DMS 273 (cell line): ENCODE data around the gene LRRC4C.

ENCODE experiments used
- DNase-seq: peaks from one replicate; lab custom pipeline; 2025; ENCODE audit not compliant: unreplicated experiment; lab: John Stamatoyannopoulos, UW

Gene LRRC4C

DNA sequence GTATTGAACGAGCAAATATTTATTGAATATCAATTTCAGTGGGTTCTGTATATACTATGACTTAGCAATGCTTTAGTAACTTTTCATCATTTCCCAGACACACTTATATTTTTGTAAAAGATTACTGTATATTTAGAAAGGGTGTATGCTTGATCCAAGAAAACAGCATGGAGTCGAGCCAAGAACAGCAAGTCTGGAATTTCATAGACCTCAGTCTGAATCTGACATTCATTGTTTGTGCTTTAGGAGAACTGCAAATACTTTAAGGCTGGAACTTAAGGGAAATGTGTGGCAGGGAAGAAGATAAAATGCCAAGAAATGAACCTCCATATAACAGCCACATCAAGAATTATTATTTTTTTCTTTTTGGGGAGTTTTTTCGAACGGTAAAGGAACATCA lies 1156.8 kb downstream of the LRRC4C start:
- DNase-seq = no peak

DNA sequence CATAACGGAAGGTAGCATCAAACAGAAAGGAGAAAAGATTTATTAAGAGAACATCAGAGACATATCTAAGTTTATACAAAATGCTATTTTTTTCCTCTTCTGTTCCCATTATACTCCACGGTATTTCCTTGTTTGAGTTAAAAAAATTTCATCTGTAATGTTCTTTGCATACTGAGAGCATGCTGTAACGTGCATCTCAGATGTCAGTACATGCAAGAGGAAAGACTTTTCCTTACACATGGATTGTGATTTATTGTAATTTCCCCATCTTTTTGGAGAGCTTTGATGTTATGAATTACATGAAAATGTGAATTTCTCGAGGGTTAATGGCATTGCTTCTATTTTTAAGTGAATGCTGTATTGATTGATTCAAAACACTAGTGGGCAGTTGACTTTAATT lies 1164.0 kb downstream of the LRRC4C start:
- DNase-seq = no peak

DNA sequence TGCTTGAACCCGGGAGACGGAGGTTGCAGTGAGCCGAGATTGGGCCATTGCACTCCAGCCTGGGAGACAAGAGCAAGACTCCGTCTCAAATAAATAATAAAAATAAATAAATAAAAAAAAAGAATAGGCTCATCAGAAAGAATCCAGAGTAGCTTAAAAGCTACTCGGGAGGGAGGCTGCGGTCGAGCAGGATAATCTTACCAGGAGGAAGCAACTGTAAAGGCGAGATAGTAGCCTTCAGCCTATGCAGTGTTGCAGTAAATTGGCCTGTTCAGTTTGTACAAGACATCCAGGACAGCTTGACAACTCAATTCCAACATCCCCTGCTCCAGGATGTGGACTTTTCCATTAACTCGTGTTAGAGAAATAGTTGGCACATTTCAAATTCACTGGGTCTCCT lies 1164.7 kb downstream of the LRRC4C start:
- DNase-seq = no peak

DNA sequence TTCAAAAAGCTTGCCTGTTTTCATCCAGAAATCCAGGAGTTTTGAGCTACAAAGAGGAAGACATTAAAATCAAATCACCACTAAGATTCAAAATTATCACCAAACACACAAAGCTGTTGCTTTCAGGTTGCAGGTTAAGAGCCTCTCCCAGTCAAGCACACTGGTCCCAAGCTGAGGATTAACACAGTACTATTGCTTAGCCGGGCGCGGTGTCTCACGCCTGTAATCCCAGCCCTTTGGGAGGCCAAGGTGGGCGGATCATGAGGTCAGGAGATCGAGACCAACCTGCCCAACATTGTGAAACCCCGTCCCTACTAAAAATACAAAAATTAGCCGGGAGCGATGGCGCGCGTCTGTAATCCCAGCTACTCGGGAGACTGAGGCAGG lies 1165.1 kb downstream of the LRRC4C start:
- no peak for DNase-seq

DNA sequence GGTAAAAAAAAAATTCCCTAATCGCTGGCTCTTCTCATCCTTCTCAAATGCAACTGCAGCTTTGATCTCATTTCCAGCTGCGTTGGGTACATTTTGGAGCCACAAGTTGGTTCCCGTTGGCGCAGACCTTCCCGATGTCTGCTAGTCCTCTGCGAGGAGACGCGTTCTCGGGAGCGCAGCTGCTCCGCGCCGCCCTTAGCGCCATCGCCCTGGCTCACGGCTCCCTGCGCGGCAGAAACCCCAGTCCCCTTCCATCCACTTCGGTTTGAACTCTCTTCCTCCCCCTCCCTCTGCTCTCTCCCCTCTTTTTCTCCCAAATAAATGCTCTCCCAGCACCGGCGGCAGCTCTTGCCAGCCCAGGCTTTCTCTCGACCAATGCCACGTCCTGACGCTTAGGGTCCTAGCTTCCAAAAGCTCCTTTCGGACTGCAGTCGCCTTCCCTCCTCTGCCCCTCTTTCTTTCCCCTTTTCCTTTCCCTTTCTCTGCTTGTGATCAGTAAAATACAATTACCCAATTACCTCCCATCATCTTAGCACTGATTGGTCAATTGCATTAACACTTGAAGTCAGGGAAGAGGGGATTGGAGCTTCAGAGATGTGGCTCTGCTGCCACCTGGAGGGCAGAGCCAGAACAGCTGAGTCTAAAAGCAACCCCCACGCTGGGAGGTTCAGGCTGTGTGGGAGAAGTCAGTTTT lies 1165.7 kb downstream of the LRRC4C start:
- peak; percentile 51 for DNase-seq

DNA sequence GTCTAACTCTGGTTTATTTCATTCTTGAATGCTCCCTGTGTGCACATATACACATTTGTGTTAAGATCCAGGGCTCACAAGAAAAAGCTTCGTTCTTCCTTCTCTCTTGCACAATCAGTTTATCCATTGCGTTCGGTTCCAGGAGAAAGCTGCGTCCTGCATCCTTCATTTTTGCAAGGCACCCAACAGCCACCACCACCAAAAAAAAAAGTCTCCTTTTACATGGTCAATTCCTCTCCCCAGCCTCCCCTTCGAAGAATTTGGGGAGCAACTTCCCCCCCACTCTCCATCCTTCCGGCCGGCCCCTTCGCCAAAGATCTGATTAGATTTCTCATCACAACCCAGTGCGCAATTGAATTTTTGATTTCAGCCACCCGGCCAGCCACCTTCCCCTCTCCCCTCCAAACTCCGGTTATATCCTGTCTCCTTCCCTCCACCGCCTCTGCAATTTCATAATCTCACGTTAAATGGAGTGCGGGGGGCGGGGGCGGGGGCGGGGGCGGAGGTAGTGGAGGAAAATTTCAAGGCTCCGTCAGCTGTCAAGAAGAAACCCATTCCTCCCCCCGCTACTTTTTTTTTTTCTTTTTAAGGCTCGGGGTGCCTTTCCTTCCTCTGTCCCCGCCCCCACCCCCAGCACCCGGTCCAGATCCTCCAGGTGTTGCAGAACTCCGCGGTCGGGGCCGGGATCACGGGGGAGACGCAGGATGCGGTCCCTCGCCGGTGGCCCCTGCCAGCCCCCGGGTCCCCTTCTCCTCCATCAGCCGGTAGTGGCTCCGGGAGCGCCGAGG lies 1166.5 kb downstream of the LRRC4C start:
- no peak for DNase-seq

DNA sequence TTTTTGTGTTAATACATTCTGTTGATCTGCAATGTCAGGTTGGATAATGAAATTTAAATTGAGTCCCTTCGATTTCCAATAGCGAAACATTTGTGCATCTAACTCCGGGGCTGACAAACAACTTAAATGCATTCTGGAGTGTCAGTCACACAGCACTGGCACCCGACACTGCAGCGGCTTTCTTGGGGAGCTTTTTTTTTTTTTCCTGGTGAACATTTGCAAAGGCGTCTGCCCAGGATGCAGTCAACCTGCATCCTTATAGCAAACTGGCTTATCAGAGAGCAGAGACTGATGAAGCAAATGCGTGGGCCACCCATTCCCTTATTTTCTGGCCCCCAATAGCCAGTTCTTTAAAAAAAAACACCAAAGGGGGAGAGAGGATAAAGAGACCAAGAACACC lies 1167.7 kb downstream of the LRRC4C start:
- no peak for DNase-seq

DNA sequence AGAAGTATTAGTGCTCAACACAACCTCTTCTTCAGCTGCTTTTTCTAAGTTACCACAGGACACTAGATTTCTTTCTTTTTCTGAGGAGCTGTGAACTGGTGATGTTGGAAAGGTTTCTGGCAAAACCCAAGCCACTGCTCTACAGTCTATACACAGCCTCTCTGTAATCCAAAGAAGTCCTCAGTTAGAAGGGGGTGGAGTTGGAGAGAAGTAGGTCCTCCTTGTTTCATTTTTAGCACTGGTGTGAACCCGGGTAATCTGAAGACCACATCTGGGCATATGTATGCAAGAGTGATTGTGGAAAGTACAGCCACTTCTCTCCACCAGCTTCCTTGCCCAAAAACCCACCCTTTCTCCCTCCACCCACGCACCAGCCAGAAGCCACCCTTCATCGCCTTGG lies 1168.1 kb downstream of the LRRC4C start:
- no peak for DNase-seq

DNA sequence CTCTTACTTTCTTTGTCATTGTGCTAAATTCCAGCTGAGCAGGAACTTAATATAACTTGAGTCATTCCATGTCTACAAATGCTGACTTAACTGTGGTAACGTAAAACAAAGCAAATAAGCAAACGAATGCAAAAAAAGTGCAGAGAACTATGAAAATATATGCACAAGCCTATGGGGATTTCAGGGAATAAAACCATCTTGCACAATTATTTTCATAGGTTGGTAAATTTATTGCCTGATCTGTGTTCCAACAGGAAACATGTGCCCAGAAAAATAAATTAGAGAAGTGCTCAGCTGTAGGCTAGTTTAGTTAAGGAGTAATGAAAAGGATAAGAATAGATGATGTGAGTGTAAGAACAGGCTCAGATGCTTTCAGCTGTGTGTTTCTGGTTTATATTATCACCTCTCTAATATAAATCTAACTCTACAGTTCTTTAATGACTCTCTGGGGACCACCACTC lies 1169.3 kb downstream of the LRRC4C start:
- no peak for DNase-seq

DNA sequence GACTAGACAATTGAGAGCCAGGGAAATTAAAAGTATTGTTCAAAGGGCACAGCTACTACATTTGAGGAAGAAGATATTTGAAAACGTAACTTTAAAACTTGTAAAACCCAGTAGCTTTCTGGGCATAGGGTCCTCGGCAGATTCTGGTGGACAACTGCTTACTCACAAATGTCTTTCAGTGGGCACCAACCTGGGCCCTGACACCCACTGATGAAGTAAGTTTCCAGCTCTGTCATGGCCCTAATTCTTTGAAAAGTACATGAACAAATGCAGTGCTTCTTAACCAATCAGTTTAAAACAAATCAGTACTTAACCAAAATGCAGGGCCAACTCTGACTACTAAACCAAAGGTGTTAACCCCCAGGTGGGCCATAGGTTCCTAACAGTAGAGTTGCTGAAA lies 1170.1 kb downstream of the LRRC4C start:
- DNase-seq = no peak

DNA sequence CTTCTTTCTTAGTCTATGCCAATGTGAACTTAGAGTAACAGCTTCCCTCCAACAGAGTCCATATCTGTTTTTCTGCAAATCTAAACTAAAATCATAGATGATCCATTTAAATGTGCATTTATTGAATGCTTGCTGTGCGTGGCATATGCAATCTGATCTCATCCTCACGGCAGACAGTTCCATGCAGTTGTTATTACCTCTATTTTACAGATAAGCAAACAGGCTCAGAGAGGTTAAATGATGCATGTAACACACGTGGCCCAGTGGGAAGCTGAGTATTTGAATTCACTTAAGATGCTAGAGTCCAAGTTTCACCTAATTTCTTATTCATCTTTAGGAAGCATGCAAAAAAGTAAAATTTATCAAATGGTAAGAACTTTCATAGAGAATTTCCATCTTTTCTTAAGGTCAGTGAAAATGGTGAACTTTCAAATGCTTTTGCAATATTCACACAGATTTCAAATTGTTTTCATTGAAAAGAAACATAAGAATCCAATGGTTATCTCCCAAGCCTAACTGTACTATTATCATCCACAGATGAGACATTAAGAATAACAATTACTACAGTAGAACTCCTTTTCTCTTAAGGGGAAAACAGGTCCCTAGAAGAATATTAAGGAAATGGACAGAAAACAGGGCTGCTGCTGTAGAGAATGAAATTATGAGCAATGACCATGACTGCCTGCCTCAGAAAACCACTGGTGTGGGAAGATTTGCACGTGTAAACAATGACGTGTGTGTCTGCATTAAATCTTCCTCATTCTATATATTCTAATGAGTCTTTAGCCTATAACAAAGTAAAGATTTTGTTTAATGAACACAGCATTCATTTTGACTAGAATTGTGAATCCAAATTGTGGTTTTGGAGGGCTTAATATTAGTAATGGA lies 1171.3 kb downstream of the LRRC4C start:
- DNase-seq = no peak

DNA sequence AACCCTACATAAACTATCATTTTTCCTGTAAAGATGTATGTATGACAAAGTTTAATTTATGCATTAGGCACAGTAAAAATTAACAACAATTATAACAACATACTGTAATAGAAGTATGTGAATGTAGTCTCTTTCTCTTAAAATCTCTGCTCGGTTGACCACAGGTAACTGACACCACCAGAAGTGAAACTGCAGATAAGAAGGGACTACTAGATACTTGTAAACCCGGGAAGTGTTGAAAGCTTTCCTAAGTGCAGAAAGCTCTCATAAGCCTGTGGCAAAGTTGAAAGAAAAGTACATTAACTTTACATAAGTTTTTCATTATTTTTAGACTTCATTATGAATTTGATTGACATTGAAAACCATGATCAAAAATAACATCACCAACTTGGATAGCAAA lies 1173.3 kb downstream of the LRRC4C start:
- no peak for DNase-seq

DNA sequence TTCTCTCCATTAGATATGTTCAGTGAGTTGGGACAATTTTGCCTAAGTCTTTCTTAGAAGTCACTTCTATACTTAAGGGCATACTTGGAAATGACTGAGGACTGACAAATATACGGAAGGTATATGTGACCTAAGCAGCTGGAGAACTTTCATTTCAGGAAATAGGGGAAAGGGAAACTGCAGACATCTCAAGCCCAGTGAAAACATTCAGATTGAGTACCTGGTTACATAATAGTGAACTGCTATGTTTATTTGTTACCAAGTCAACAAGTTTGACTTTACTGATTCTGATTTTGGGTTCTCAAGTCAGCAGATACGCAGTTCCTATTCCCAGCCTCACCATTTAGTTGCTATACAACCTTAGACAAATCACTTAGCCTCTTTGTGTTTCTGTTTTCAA lies 1173.9 kb downstream of the LRRC4C start:
- no peak for DNase-seq

DNA sequence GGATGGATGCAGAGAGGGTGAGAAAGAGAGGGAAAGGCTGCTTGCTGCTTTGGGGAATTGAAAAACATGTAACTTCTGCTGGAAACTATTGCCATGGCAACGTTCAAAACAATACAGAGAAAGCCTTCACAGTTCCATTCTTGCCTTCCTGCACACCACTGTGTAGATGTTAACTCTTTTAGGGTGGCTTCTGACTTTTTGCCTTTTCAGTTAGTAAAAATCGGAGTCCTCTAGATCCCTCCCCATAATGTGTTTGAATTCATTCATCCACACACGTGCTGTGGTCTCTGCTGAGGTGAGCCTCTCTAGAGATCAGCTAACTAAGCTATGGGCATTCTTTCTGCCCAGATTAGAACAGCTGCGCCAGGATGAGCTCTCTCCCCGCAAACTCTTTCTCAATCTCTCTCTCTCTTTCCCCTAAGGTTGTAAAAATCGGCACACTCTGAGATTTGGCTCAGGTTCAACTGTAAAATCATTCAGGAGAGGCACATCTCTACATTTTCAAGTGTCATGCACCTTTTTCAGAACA lies 1178.3 kb downstream of the LRRC4C start:
- no peak for DNase-seq

DNA sequence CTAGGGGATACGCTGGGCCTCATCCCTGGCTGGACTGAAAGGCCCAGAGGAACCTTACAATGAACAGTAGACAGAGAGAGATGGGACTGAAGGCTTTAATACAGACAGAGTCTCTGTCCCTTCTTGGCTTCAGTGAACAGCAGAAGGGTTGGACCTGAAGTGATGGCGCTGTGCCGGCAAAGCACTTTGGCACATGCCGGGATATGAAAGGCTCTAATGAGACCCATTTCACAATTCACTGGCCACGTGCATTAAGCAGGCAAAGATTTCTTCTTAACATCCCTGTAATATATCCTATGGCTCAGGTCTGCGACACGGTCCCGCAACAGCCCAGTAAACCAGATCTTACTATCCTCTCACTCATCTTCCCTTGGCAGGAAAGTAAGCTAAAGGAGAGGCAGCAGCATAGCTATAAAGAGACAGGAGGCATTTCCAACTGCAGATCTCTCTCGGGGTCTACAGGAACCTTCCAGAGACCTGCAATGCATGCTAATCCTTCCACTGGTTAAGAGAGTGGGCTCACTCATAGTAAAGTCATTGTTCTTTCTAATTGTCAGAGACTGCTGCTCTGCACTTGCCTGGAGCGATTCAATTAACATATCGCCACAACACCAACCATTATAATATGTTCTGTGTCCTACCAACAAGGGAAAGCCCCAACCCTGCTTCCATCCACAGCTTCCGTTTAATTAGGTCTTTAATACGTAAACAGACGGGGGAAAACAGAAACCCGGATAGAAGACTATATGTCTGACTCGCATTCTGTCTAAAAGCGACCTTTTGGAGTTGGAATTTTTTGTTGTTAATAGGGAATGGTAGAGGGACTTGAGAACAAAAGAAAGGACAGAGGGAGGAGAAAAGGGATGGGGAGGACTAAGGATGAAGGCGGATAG lies 1179.0 kb downstream of the LRRC4C start:
- DNase-seq = no peak

DNA sequence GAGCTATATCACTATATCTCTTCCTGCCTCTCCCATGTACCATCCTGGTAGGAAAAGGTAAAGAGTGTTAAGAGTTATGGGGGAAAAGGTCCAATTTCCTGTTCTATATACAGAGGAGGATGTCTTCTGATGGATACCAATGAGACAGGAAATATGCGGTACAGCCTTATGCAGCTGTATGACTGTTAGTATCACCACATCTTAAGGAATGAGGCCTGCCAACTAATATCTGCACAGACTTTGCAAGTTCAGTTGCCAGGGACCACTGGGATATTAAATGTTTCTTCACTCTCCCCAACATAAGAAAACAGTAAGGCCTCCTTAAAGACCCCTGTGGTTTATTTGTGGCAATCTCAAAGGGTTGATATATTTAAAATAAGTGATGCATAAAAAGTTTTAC lies 1182.5 kb downstream of the LRRC4C start:
- no peak for DNase-seq

DNA sequence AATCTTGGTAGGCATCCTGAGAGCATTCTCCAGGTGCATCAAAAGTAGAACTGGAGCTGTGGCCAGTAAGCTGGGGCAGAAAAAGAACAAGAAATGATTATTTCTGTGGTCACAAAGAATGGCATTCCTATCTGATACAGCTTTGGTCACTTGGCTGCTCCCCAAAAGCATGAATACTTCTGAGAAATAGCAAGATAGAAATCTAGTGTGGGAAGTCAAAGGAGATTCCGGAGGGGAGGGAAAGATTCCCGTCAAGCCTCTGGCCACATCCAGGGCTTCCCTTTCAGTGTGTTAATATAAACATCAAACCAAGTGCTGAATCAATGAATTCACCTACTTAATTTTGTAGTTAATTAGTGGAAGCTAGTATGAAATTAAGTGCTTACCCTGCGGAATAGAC lies 1185.4 kb downstream of the LRRC4C start:
- no peak for DNase-seq

DNA sequence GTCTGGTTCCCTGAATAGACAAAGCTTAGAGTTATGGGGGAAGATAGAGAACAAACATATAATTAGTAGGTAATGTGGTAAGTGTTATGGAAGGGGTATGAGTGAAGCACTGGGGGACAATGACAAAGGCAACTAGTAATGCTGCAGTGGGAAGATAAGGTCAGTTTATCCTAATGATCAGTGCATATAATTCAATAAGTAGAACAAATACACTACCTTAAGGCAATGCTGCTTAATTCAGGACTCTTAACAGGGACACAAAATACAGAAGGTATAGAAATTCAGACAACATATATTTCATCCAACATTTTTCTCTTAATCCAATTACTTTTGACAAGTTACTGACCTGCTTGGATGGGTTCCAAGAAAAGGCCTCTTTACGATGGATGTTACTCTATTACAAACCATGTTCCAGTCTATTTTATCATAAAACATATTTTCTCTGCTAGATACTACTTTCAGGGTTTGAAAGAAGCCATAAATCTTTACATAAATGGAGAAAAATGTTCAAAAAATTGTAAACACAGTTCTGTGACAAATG lies 1186.2 kb downstream of the LRRC4C start:
- DNase-seq = no peak

DNA sequence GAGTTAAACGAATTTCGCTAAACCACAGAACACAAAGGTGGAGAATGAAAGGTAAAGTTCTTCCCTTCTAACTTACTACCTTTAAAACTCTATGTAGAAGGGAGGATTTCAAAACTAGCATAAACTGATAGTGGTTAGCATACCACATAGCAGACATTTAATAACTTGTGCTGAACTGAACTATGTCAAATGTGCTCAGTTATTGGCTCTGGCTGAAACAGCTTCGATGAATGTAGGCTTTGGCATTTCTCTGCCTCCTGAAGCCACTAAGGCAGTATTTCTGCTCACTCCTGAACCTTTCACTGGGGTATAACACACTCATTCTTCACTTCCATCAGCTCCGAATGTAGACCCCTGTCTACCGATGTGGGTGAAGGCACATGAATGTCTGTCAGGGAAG lies 1188.1 kb downstream of the LRRC4C start:
- DNase-seq = no peak

DNA sequence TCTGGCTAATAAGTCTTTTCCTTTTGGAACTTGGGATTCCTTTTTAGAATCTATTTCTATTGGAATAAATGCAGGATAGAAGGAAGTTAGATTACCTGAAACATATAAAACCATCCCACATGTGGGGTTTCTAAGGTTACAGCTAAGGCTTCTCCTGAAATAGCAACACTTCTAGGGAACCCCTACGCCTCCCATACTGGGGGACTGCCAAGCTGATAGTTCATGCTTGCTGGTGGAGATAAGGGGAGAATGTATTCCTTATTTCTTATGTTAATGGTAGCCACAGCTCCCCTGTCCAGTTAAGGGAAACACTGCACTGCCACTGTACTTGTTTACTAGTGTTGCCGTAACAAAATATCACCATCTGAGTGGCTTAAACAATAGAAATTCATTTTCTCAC lies 1189.6 kb downstream of the LRRC4C start:
- DNase-seq = no peak
